ENCODE measurements around the gene FLCN.
A peak's percentile ranks its signal among the peaks of the same experiment; 100 is the strongest.
"Not testable (repeated sequence)": the region's sequence is repeated elsewhere in the genome, so short reads cannot be mapped to it uniquely, and the experiment has no call there.

FLCN gene, protein sequence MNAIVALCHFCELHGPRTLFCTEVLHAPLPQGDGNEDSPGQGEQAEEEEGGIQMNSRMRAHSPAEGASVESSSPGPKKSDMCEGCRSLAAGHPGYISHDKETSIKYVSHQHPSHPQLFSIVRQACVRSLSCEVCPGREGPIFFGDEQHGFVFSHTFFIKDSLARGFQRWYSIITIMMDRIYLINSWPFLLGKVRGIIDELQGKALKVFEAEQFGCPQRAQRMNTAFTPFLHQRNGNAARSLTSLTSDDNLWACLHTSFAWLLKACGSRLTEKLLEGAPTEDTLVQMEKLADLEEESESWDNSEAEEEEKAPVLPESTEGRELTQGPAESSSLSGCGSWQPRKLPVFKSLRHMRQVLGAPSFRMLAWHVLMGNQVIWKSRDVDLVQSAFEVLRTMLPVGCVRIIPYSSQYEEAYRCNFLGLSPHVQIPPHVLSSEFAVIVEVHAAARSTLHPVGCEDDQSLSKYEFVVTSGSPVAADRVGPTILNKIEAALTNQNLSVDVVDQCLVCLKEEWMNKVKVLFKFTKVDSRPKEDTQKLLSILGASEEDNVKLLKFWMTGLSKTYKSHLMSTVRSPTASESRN

DNA sequence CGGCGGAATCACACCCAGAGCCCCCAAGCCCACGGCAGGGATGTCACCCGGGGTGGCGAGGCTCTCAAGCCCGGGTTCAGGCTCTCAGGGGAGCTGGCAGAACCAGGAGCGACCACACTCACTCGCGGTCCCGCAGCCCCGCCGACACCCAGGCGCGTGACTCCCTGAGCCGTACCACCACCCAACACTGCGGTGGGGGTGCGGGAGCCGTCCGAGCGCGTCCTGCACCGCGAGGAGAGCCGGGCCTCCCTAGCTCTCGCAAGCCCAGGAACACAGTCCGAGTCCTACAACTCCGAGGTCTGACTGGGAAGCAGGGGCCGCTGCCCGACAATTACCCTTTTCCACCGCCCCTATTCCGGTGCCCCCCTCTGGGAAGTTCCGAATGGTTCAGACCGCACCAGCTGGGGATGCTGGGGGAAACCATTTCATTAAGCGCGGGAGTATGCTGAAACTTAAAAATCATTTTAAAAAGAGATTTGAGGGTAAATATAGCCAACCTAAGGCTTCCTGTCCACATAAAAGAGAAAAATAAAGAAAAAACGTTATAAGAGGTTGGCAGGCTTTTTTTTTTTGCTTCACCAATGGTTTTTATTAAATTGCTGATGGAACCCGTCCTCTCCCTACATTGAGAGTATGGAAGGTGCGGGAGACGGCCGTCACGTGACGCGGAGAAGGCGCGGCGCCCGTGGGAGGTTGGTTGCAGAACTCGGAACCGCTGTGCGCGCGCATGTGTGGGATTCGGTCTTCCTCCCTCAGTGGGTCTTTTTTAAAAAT, at the start of gene FLCN:
TSS of gene FLCN (minus strand) at position 143 of the 774 bp plus-strand sequence. CDS start 9,031 bp downstream, outside the sequence.
- peak; percentile 91 for DNase-seq (ENCODE audit: low spot score)

DNA sequence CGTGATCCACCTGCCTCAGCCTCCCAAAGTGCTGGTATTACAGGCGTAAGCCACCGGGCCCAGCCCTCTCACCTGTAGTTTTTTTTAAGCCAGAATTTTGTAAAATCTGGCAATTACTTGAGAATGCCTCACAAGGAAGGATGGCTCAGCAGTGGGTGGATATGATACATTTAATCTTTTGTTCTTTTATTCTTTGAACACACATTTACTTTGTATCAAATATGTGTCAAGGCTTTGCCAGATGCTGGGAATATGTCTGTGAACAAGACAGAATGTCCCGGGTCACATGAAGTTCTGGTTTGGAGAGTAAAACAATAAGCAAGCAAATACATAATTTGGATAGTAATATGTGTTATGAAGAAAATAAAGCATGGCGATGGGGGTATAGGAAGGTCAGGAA, 49.0 kb upstream of the FLCN start:
- DNase-seq (ENCODE audit: low spot score), result no peak

DNA sequence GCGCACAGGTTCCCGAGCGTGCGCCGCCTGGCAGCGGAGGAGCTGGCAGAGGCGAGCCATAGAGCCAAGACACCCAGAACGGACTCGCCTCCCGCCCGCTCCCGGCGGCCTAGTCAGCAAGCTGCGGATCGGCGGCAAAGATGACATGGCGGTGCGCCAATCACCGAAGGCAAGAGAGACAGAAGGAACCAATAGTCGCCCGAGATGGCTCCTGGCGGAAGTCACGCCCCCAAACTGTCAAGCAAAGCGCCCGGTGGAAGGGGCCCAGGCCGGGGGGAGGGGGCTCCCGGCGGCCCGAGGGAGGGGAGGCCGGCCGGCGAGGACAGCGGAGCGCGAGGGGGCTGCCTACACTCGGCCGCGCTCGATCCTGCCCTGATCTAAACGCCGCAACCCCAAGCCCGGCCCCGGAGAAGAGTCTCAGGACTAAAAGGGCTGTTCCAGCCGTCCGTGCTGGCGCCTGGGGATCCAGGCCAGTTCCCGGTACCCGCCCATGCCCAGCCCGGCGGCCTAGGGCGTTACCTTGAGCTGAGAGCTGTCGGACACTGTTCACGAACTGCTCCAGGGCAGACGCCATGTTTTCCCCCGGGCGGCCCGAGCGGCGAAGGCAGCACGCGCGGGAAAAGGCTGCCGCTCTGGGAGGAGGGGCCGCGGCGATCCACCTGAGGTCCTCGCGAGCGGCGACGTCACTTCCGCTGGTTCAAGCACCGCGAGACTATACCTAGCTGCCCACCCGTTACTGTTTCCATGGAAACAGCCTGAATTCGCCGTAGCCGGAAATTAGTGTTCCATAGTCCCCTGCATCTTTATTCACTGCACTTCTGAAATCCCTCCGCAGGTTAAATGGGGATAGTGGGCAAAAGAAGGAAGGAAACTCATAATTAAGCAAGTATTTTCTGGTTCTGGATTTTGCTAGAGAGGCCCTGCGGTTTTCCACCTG, 43.9 kb upstream of the FLCN start, which contains the start of gene COPS3:
TSS of gene COPS3 (minus strand) at position 634 of the 937 bp plus-strand sequence. CDS start at position 574, 60 bp downstream.
- DNase-seq (ENCODE audit: low spot score), result peak; percentile 99

- DNase-seq (ENCODE audit: low spot score), result no peak
Measured at GRCh38 chr17:17279316-17279715, 42.3 kb upstream of the FLCN start.

GRCh38 chr17:17277431-17277830, 40.5 kb upstream of the FLCN start:
- not testable (repeated sequence) for DNase-seq (ENCODE audit: low spot score)

- no peak for DNase-seq (ENCODE audit: low spot score)
Measured at GRCh38 chr17:17275971-17276370, 39.0 kb upstream of the FLCN start.

- no peak for DNase-seq (ENCODE audit: low spot score)
Measured at GRCh38 chr17:17269926-17270773, 33.2 kb upstream of the FLCN start.

DNA sequence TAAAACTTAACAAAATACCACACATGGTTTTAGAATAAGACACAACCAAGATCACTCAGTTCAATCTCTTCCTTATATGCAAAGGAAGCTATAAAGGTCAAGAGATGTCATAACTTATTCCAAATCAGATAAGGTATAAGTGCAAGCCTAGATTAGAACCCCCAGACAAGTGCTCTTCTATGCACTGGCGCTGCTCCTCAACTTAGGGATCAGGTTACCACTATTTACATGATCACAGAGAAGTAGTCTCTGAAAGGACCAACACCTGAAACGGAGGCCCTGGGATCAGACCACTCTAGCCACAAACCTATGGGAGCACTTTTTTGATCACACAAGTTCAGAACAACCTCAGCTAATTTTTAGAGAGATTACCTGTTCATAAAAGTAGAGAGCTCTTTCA, 27.5 kb upstream of the FLCN start:
- no peak for DNase-seq (ENCODE audit: low spot score)

GRCh38 chr17:17258998-17259397, 22.0 kb upstream of the FLCN start:
- no peak for DNase-seq (ENCODE audit: low spot score)

GRCh38 chr17:17258011-17258410, 21.0 kb upstream of the FLCN start:
- DNase-seq (ENCODE audit: low spot score), result no peak

DNA sequence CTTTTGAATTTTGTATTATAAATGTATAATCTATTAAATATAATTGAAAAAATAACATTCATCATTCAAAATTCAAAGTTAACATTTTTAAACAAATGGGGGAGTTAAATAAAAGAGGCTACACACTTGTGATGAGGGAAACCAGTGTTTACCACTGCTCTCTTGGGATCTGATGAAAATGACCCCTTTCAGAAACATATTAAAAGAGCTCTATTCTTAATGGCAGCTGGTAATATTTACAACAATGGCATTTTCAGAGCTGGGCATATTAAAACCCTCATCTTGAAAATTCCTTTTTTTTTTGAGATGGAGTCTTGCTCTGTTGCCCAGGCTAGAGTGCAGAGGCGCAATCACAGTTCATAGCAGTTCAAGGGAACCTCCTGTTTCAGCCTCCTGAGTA, 19.3 kb upstream of the FLCN start:
- DNase-seq (ENCODE audit: low spot score), result no peak

- not testable (repeated sequence) for DNase-seq (ENCODE audit: low spot score)
Measured at GRCh38 chr17:17255689-17256088, 18.7 kb upstream of the FLCN start.

- no peak for DNase-seq (ENCODE audit: low spot score)
Measured at GRCh38 chr17:17254036-17254435, 17.1 kb upstream of the FLCN start.

- DNase-seq (ENCODE audit: low spot score), result no peak
Measured at GRCh38 chr17:17253406-17253805, 16.4 kb upstream of the FLCN start.

DNA sequence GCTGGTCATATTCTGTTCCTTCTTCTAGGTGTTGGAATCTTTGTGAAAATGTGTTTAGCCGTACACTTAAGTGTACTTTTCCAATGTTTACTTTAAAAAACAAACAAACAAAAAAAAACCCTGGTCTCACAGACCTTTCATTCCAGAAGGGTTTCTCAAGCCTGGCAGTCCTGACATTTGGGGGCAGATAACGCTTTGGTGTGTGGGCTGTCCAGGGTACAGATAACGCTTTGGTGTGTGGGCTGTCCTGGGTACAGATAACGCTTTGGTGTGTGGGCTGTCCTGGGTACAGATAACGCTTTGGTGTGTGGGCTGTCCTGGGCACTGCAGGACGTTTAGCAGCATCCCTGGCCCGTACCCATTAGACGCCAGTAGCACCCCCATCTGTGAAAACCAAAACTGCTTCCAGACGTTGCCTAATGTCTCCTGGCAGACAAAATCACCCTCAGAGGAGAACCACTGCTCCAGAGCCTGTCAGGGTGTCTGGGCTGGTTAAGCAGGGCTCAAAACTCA, 15.2 kb upstream of the FLCN start:
- DNase-seq (ENCODE audit: low spot score), result no peak

DNA sequence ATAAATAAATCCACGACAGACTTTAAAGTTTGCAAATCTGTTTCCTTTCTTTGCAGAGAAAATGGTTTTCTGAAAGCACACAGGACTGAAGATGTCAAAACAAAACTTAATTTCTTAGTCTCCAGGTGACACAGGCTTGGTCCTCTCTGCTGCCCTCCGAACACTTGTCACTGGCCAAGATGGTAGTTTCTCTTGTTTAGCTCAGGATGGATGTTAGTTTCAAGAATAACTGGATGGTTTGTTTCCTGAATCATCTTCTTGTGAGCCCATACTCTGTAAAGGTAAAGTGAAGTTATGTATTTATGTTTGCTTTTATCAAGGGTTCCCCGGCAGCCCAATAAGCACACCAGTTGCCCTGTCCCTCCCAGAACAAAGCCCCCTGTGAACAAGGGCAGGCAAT, 9.9 kb upstream of the FLCN start:
- DNase-seq (ENCODE audit: low spot score), result no peak

- no peak for DNase-seq (ENCODE audit: low spot score)
Measured at GRCh38 chr17:17243163-17243562, 6.2 kb upstream of the FLCN start.

DNA sequence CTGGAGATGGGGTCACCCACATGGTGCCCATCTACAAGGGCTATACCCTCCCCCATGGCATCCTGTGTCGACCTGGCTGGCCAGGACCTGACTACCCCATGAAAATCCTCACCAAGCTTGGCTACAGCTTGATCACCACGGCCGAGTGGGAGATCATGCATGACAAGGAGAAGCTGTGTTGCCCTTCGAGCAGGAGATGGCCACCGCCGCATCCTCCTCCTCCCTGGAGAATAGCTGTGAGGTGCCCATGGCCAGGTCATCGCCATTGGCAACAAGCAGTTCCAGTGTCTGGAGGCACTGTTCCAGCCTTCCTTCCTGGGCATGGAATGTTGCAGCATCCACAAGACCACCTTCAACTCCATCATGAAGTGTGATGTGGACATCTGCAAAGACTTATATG, 5.3 kb upstream of the FLCN start:
- no peak for DNase-seq (ENCODE audit: low spot score)

DNA sequence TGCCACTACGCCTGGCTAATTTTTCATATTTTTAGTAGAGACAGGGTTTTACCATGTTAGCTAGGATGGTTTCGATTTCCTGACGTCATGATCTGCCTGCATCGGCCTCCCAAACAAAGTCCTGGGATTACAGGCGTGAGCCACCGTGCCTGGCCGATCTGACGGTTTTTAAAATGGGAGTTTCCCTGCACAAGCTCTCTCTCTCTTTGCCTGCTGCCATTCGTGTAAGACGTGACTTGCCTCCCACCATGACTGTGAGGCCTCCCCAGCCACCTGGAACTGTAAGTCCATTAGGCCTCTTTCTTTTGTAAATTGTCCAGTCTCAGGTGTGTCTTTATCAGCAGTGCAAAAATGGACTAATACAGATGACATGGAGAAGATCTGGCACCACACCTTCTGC, 4.7 kb upstream of the FLCN start:
- DNase-seq (ENCODE audit: low spot score), result no peak

- DNase-seq (ENCODE audit: low spot score), result no peak
Measured at GRCh38 chr17:17239832-17240231, 2.9 kb upstream of the FLCN start.

All from AG08395 (cell line).